MM.1S (cell line): ENCODE results near the gene ADCY5.

ENCODE experiments used
- DNase-seq: peaks from one replicate; pipeline ENCODE4 v3.0.0-alpha.2; 2015
- H2AFZ ChIP-seq: fragments of 300-600 bp; sonication (generic); 2 replicates; pipeline ENCODE4 v1.6.0; 2016; ENCODE audit warnings: antibody characterized with exemption, low read length
- H3F3A ChIP-seq: fragments of 300-600 bp; sonication (generic); 2 replicates; pipeline ENCODE4 v1.6.1; 2016; ENCODE audit warnings: mild to moderate bottlenecking, antibody characterized with exemption, low read length, moderate library complexity, mixed read lengths; ENCODE audit not compliant: insufficient read depth
- H3K27ac ChIP-seq: fragments of 300-600 bp; sonication (generic); 2 replicates; pipeline ENCODE4 v1.5.1; 2016; ENCODE audit warnings: mild to moderate bottlenecking, low read length
- H3K27me3 ChIP-seq: fragments of 300-600 bp; sonication (generic); replicated peaks from 2 replicates; pipeline ENCODE4 v1.6.0; 2016; ENCODE audit warnings: low read length; ENCODE audit not compliant: insufficient read depth
- H3K36me3 ChIP-seq: fragments of 300-600 bp; sonication (generic); replicated peaks from 2 replicates; pipeline ENCODE4 v1.6.1; 2016; ENCODE audit warnings: mild to moderate bottlenecking, low read length, mixed read lengths; ENCODE audit not compliant: insufficient read depth
- H3K4me1 ChIP-seq: fragments of 300-600 bp; sonication (generic); 2 replicates; pipeline ENCODE4 v1.6.1; 2016; ENCODE audit warnings: low read length, mixed read lengths
- H3K4me2 ChIP-seq: fragments of 300-600 bp; sonication (generic); 2 replicates; pipeline ENCODE4 v1.6.0; 2016; ENCODE audit warnings: low read depth, low read length
- H3K4me3 ChIP-seq: fragments of 300-600 bp; sonication (generic); 2 replicates; pipeline ENCODE4 v1.5.1; 2016; ENCODE audit warnings: low read length, mixed read lengths
- H3K79me2 ChIP-seq: fragments of 300-600 bp; sonication (generic); 2 replicates; pipeline ENCODE4 v1.6.1; 2016; ENCODE audit warnings: mixed run types, low read length, mixed read lengths
- H3K9ac ChIP-seq: fragments of 300-600 bp; sonication (generic); 2 replicates; pipeline ENCODE4 v1.6.1; 2016; ENCODE audit warnings: low read length, mixed read lengths
- H3K9me2 ChIP-seq: fragments of 300-600 bp; sonication (generic); replicated peaks from 2 replicates; pipeline ENCODE4 v1.6.1; 2016; ENCODE audit warnings: mild to moderate bottlenecking, low read length, mixed read lengths; ENCODE audit not compliant: insufficient read depth
- H3K9me3 ChIP-seq: fragments of 300-600 bp; sonication (generic); replicated peaks from 2 replicates; pipeline ENCODE4 v1.6.1; 2016; ENCODE audit warnings: mild to moderate bottlenecking, low read length, mixed read lengths; ENCODE audit not compliant: insufficient read depth
- H4K20me1 ChIP-seq: fragments of 300-600 bp; sonication (generic); 2 replicates; pipeline ENCODE4 v1.6.1; 2016; ENCODE audit warnings: mild to moderate bottlenecking, low read length, moderate library complexity, mixed read lengths; ENCODE audit not compliant: insufficient read depth
- CTCF ChIP-seq: fragments of 300-600 bp; sonication (generic); IDR thresholded peaks from 2 replicates; pipeline ENCODE4 v1.5.1; 2016; ENCODE audit warnings: antibody characterized with exemption, low read length, mixed read lengths
- EZH2 ChIP-seq: fragments of 300-600 bp; sonication (generic); optimal IDR thresholded peaks from 2 replicates; pipeline ENCODE3; 2017; ENCODE audit warnings: low read depth, mild to moderate bottlenecking, antibody characterized with exemption, low read length, mixed read lengths
- EZH2phosphoT487 ChIP-seq: fragments of 300-600 bp; sonication (generic); IDR thresholded peaks from 2 replicates; pipeline ENCODE4 v1.6.1; 2018; ENCODE audit warnings: antibody characterized with exemption, low read length

ADCY5 gene

GRCh38 chr3:123330441-123330991 is 118.4 kb downstream of the ADCY5 start:
- H3K4me1 ChIP-seq: no peaks in the 10 kb centered on the region
- H3K9ac ChIP-seq: no peak overlapping the region
- H2AFZ ChIP-seq: no peak overlapping the region
- TF ChIP-seq EZH2phosphoT487 (no peak), CTCF (no peak), EZH2 (no peak)
- no peaks in the 10 kb centered on the region for H3K27me3 ChIP-seq
- no peaks in the 10 kb centered on the region for H3K36me3 ChIP-seq
- H3F3A ChIP-seq: no peaks in the 10 kb centered on the region
- H3K9me2 ChIP-seq: no peaks in the 10 kb centered on the region
- H3K79me2 ChIP-seq: no peaks in the 10 kb centered on the region
- no peaks in the 10 kb centered on the region for H3K9me3 ChIP-seq
- no peak overlapping the region for H3K4me3 ChIP-seq
- H4K20me1 ChIP-seq: no peaks in the 10 kb centered on the region
- no peak for DNase-seq
- H3K27ac ChIP-seq: no peak overlapping the region
- H3K4me2 ChIP-seq: no peak overlapping the region

GRCh38 chr3:123329636-123330340 is 119.1 kb downstream of the ADCY5 start:
- Histone ChIP-seq H2AFZ (no peak overlapping the region), H3K27ac (no peak overlapping the region), H3K9me2 (no peaks in the 10 kb centered on the region), H3K9ac (no peak overlapping the region), H3F3A (no peaks in the 10 kb centered on the region), H4K20me1 (no peaks in the 10 kb centered on the region), H3K9me3 (no peaks in the 10 kb centered on the region), H3K4me1 (no peaks in the 10 kb centered on the region), H3K27me3 (no peaks in the 10 kb centered on the region), H3K4me2 (no peak overlapping the region), H3K4me3 (no peak overlapping the region), H3K36me3 (no peaks in the 10 kb centered on the region), H3K79me2 (no peaks in the 10 kb centered on the region)
- TF ChIP-seq CTCF (no peak), EZH2 (no peak), EZH2phosphoT487 (no peak)
- DNase-seq: no peak

- H3K27ac ChIP-seq: no peak overlapping the region
- no peaks in the 10 kb centered on the region for H3K4me1 ChIP-seq
- no peaks in the 10 kb centered on the region for H3K36me3 ChIP-seq
- no peak overlapping the region for H3K9ac ChIP-seq
- no peaks in the 10 kb centered on the region for H3F3A ChIP-seq
- no peaks in the 10 kb centered on the region for H4K20me1 ChIP-seq
- H3K9me3 ChIP-seq: no peaks in the 10 kb centered on the region
- no peaks in the 10 kb centered on the region for H3K9me2 ChIP-seq
- no peak overlapping the region for H3K4me2 ChIP-seq
- TF ChIP-seq CTCF (peak; percentile 90), EZH2phosphoT487 (no peak)
- DNase-seq: peak; percentile 67
- no peak overlapping the region for H3K4me3 ChIP-seq
- no peaks in the 10 kb centered on the region for H3K79me2 ChIP-seq
- H2AFZ ChIP-seq: no peak overlapping the region
- H3K27me3 ChIP-seq: no peaks in the 10 kb centered on the region
Measured at GRCh38 chr3:123328851-123329635, 119.8 kb downstream of the ADCY5 start.
